Neutrophil (primary cell): ENCODE measurements around the gene CHN2.

Experiments
- H3K27ac ChIP-seq: fragments of 200-600 bp; sonication (generic); 2 replicates; pipeline ENCODE4 v1.5.1; 2016; ENCODE audit warnings: mild to moderate bottlenecking, moderate library complexity
- H3K27me3 ChIP-seq: fragments of 200-600 bp; sonication (generic); 2 replicates; pipeline ENCODE4 v1.6.0; 2016; ENCODE audit warnings: mild to moderate bottlenecking
- H3K36me3 ChIP-seq: fragments of 200-600 bp; sonication (generic); 2 replicates; pipeline ENCODE4 v1.5.1; 2017
- H3K4me1 ChIP-seq, 2 experiments: fragments of 200-600 bp in 1 of 2; sonication (generic) in 1 of 2; 1 replicate in 1 of 2; 2 replicates in 1 of 2; pipeline versions ENCODE4 v1.5.1 to v1.6.1; 2013 to 2016; ENCODE audit warnings: low read depth in 1 of 2, low read length in 1 of 2, mild to moderate bottlenecking in 1 of 2, moderate library complexity in 1 of 2; ENCODE audit not compliant: control insufficient read depth in 1 of 2, insufficient read depth in 1 of 2
- H3K4me3 ChIP-seq, 2 experiments: fragments of 200-600 bp in 1 of 2; sonication (generic) in 1 of 2; 1 replicate in 1 of 2; 2 replicates in 1 of 2; pipeline ENCODE4 v1.5.1; 2013 to 2016; ENCODE audit warnings: low read depth in 1 of 2, low read length in 1 of 2, mild to moderate bottlenecking in 1 of 2, moderate library complexity in 1 of 2
- H3K9me3 ChIP-seq: fragments of 200-600 bp; sonication (generic); 2 replicates; pipeline ENCODE4 v1.5.1; 2016
- CTCF ChIP-seq: fragments of 200-600 bp; sonication (generic); IDR thresholded peaks from 2 replicates; pipeline ENCODE4 v1.5.1; 2016; ENCODE audit warnings: antibody characterized with exemption

Gene CHN2

GRCh38 chr7:29189743-29190201, 4.8 kb upstream of the CHN2 start:
- Histone ChIP-seq H3K9me3 (no peaks in the 10 kb centered on the region), H3K27me3 (peaks cover 58% of the 10 kb centered on the region), H3K4me1 (peaks cover 5 to 9% of the 10 kb centered on the region in 2 experiments), H3K36me3 (no peaks in the 10 kb centered on the region), H3K27ac (no peak overlapping the region), H3K4me3 (no peak overlapping the region)
- TF ChIP-seq CTCF = peak; percentile 20

- H3K36me3 ChIP-seq = no peaks in the 10 kb centered on the region
- no peak overlapping the region for H3K27ac ChIP-seq
- no peaks in the 10 kb centered on the region for H3K9me3 ChIP-seq
- H3K4me1 ChIP-seq = peaks cover 12 to 16% of the 10 kb centered on the region in 2 experiments
- no peak overlapping the region for H3K4me3 ChIP-seq
- peaks cover 66% of the 10 kb centered on the region for H3K27me3 ChIP-seq
- no peak for TF ChIP-seq CTCF
These were observed 4.1 kb upstream of the CHN2 start for GRCh38 chr7:29190349-29191045.

GRCh38 chr7:29192323-29192722, 2.3 kb upstream of the CHN2 start:
- no peak for TF ChIP-seq CTCF
- Histone ChIP-seq H3K27me3 (peaks cover 84% of the 10 kb centered on the region), H3K4me1 (peaks cover 13 to 18% of the 10 kb centered on the region in 2 experiments), H3K4me3 (no peak overlapping the region), H3K9me3 (no peaks in the 10 kb centered on the region), H3K27ac (no peak overlapping the region), H3K36me3 (no peaks in the 10 kb centered on the region)

GRCh38 chr7:29192811-29193210, 1.8 kb upstream of the CHN2 start:
- Histone ChIP-seq H3K27me3 (peaks cover 89% of the 10 kb centered on the region), H3K36me3 (no peaks in the 10 kb centered on the region), H3K4me1 (peaks cover 13 to 18% of the 10 kb centered on the region in 2 experiments), H3K4me3 (no peak overlapping the region), H3K27ac (no peak overlapping the region), H3K9me3 (no peaks in the 10 kb centered on the region)
- TF ChIP-seq CTCF = no peak

GRCh38 chr7:29193316-29194205, 1.0 kb upstream of the CHN2 start:
- TF ChIP-seq CTCF = no peak
- no peak overlapping the region for H3K4me3 ChIP-seq

More at GRCh38 chr7:29193316-29194205, 1.0 kb upstream of the CHN2 start:
- H3K27me3 ChIP-seq = peaks cover 94% of the 10 kb centered on the region
- no peaks in the 10 kb centered on the region for H3K9me3 ChIP-seq
- H3K36me3 ChIP-seq = no peaks in the 10 kb centered on the region
- peaks cover 13 to 18% of the 10 kb centered on the region in 2 experiments for H3K4me1 ChIP-seq
- H3K27ac ChIP-seq = no peak overlapping the region
